ENCODE data around the gene USP40.

- TF ChIP-seq, protein P1, sequence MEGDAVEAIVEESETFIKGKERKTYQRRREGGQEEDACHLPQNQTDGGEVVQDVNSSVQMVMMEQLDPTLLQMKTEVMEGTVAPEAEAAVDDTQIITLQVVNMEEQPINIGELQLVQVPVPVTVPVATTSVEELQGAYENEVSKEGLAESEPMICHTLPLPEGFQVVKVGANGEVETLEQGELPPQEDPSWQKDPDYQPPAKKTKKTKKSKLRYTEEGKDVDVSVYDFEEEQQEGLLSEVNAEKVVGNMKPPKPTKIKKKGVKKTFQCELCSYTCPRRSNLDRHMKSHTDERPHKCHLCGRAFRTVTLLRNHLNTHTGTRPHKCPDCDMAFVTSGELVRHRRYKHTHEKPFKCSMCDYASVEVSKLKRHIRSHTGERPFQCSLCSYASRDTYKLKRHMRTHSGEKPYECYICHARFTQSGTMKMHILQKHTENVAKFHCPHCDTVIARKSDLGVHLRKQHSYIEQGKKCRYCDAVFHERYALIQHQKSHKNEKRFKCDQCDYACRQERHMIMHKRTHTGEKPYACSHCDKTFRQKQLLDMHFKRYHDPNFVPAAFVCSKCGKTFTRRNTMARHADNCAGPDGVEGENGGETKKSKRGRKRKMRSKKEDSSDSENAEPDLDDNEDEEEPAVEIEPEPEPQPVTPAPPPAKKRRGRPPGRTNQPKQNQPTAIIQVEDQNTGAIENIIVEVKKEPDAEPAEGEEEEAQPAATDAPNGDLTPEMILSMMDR (optimal IDR thresholded peaks at IDR 0.05 in 1 of 3, IDR thresholded peaks at IDR 0.05 in 1 of 3, conservative IDR thresholded peaks at IDR 0.05 in 1 of 3; ENCODE audit: extremely low read depth in 1 of 3, insufficient read depth in 2 of 3, low read length in 3 of 3), result no peak
- TF ChIP-seq EZH2 (IDR thresholded peaks at IDR 0.05; ENCODE audit: low read length), result no peak
These were observed 127.4 kb downstream of the USP40 start for GRCh38 chr2:233439191-233439590.

All from keratinocyte (primary cell).